Measurements from ENCODE around the gene TMPRSS6.

TMPRSS6 gene

DNA sequence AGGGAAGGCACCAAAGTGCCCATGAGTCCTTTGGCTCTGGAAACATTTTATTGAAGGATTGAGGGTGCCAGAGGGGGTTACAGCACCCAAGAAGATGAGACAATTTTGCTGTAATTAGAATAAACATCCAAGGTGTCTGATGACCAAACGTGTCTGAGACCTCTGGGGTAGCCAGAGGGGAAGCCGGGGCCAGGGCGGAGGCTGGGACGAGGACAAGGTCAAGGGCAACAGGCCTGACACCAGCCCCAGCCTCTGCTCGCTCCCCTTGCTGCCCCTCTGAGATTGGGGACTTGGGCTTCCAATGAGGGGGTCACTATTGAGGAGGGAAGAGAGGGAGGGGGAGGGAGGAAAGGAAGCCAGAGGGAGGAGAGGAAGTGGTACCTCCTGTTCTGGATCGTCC, 25.6 kb downstream of the TMPRSS6 start:
- no peak overlapping the region for H3K4me3 ChIP-seq (replicated peaks in 1 of 2; ENCODE audit: low read depth in 2 of 2, low read length in 2 of 2)
- no peak for DNase-seq (ENCODE audit: low read depth in 2 of 2)
- TF ChIP-seq, protein P1, sequence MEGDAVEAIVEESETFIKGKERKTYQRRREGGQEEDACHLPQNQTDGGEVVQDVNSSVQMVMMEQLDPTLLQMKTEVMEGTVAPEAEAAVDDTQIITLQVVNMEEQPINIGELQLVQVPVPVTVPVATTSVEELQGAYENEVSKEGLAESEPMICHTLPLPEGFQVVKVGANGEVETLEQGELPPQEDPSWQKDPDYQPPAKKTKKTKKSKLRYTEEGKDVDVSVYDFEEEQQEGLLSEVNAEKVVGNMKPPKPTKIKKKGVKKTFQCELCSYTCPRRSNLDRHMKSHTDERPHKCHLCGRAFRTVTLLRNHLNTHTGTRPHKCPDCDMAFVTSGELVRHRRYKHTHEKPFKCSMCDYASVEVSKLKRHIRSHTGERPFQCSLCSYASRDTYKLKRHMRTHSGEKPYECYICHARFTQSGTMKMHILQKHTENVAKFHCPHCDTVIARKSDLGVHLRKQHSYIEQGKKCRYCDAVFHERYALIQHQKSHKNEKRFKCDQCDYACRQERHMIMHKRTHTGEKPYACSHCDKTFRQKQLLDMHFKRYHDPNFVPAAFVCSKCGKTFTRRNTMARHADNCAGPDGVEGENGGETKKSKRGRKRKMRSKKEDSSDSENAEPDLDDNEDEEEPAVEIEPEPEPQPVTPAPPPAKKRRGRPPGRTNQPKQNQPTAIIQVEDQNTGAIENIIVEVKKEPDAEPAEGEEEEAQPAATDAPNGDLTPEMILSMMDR (IDR thresholded peaks at IDR 0.05; ENCODE audit: low read depth, low read length): no peak

DNA sequence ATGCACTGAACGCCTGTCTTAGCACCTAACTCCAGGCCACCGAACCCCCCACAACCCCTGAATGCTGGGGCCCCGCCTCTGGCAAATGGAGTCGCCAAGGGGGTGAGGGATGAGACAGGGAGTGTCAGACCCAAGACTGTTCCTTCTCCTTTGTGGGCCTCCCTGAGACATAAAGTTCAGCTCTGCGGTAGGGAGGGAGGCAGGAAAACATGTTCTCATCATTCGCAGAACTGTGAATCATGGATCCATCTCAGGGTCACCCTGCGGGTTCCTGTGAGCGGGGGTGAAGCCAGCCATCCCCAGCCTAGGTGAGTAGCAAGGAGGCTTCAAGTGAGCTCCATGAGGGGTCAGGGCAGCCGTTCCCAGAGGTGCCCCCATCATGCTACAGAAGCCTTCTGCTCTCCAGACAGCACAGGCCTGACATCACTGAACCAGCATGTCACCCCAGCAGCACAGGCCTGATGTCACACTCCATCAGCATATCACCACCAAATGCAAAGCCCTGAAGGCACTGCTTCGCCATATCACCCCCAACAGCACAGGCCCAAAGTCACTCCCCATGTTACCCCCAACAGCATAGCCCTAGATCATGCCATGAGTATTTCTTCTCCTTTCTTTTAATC, 27.2 kb downstream of the TMPRSS6 start:
- DNase-seq (ENCODE audit: low read depth in 2 of 2): no peak

DNA sequence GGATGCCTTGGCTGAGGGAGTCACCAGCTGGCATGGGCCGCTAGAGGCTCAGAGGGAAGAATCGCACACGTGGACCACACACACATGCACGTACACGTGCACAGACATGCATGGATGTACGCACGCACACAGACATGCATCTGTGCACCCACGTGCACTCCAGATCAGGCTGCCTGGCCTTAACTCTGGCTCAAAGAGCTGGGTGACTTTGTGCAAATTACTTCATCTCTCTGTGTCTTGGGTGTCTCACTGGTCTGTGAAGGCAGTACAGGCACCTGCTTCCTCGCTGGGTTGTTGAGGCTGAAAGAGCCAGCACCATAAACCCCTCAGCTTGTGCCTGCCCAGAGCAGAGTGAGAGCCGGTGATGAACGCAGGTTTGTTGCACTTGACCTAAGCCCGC, 28.7 kb downstream of the TMPRSS6 start:
- no peak for DNase-seq (ENCODE audit: low read depth in 2 of 2)
- TF ChIP-seq, protein P1 (IDR thresholded peaks at IDR 0.05; ENCODE audit: low read depth, low read length): no peak
- H3K4me3 ChIP-seq (replicated peaks in 1 of 2; ENCODE audit: low read depth in 2 of 2, low read length in 2 of 2): no peak overlapping the region

More for the DNA sequence above, 27.2 kb downstream of the TMPRSS6 start:
- H3K4me3 ChIP-seq (replicated peaks in 1 of 2; ENCODE audit: low read depth in 2 of 2, low read length in 2 of 2): no peak overlapping the region
- TF ChIP-seq, protein P1 (IDR thresholded peaks at IDR 0.05; ENCODE audit: low read depth, low read length): no peak

DNA sequence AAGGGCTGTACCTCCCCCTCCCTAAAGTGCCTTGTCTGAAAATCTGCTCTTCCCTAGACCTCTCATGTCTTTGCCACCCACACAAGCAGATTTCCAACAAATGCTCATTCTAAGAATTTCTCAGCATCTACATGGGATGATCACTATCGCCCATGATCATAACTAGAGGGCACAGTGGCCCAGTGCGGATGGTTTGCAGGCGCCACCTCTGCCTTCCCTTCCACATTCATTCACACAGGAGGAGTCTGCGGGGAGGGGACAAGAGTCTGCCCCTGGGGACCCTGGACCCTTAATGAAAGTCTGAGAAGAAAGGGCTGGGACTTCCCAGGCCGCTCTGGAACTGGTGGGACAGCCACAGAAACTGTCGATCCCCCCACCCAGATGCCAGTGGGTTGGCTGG, 29.1 kb downstream of the TMPRSS6 start:
- no peak for DNase-seq (ENCODE audit: low read depth in 2 of 2)
- TF ChIP-seq, protein P1 (IDR thresholded peaks at IDR 0.05; ENCODE audit: low read depth, low read length): no peak
- H3K4me3 ChIP-seq (replicated peaks in 1 of 2; ENCODE audit: low read depth in 2 of 2, low read length in 2 of 2): no peak overlapping the region

DNA sequence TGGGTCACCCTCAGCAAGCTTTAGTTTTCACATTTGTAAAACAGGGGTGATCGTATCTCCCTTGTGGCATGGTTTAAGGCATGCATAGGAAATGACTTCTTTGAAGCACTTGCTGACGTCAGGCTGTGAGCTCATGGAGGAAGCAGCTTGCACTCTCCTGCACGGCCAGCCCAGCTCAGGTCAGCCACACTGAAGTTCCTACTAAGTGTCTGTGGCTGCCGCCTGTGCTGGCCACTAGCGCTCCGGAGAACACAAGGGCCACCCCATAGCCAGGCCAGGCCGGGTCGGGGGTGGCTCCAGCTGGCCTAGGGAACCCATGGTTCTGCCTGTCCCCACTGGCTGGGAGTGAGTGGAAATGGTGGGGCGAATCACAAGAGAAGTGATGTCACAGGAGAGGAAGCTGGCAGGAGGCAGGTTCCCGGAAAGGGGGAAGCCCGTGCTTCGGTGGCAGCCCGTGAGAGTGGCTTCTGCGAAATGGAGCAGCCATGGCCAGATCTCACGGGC, 29.8 kb downstream of the TMPRSS6 start:
- DNase-seq (ENCODE audit: low read depth in 2 of 2): peak; percentile 56 to 70
- no peak overlapping the region for H3K4me3 ChIP-seq (replicated peaks in 1 of 2; ENCODE audit: low read depth in 2 of 2, low read length in 2 of 2)
- TF ChIP-seq, protein P1 (IDR thresholded peaks at IDR 0.05; ENCODE audit: low read depth, low read length): no peak

DNA sequence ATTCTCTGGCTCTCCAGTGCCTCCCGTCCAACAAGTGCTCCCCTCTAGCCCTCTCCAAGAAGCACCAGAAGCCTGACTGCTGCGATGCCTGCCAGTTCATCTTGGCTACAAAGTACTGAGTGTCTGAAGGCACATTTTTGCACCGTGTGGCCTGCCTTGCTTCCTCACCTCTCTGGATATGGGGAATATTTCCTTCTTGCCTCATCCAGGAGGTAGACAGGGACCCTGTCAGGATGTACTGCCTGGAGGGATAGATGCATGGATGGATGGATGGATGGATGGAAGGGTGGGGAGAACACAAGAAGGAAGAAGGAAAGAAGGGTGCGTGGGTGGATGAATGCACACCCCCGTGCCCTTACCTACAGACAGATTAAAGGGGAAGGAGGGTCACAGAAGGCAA, 30.4 kb downstream of the TMPRSS6 start:
- DNase-seq (ENCODE audit: low read depth in 2 of 2): no peak
- TF ChIP-seq, protein P1 (IDR thresholded peaks at IDR 0.05; ENCODE audit: low read depth, low read length): no peak
- no peak overlapping the region for H3K4me3 ChIP-seq (replicated peaks in 1 of 2; ENCODE audit: low read depth in 2 of 2, low read length in 2 of 2)
